Measurements from ENCODE around the gene MCOLN1. TPM values are rescaled to one million over a fixed set of nuclear protein-coding genes. Genes with fewer than 3 reads are reported as not detected.

MCOLN1 gene
- total RNA-seq, 1 donor from 2014 or later: 25.2 TPM

DNA sequence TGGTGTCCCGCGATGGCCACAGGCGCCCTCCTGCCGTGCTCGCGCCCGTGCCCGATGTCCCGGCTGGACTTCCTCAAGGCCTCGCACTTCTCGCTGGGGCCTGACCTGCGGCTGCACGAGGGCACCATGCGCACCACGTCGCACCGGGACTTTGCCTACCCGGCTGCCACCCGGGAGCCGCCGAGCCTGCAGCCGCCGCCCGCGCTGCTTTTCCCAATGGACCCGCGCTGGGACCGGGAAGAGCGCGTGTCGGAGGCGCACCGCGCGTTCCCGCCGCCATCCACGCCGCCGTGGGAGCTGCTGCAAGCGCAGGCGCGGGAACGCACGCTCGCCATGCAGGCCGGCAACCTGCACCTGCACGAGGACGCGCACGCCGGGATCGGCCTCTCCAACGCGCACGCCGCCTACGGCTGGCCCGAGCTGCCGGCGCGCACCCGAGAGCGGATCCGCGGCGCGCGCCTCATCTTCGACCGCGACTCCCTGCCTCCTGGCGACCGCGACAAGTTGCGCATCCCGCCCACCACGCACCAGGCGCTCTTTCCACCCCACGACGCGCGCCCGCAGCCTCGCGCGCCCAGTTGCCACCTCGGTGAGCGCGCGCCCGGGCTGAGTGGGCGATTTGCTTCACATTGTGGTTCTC is 21.5 kb upstream of the MCOLN1 start:
- no peak for DNase-seq (ENCODE audit: extremely low read depth, low read depth, low spot score)

- no peak for DNase-seq (ENCODE audit: extremely low read depth, low read depth, low spot score)
These were observed 19.9 kb upstream of the MCOLN1 start for GRCh38 chr19:7502552-7502951.

DNA sequence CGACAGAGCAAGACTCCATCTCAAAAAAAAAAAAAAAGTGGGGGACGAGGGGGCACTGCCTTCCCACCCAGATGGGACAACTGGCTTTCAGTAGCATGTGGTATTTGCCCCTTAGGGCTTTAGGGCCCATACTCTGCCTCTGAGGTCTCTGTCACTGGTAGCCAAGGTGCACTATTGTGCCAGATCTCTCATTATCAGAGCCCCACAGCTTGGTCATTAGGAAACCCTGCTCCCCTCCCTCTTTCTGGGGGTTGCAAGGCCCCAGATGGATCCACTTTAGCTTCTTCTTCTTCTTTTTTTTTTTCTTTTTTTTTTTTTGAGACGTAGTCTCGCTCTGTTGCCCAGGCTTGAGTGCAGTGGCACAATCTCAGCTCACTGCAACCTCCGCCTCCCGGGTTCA is 17.7 kb upstream of the MCOLN1 start:
- DNase-seq (ENCODE audit: extremely low read depth, low read depth, low spot score): no peak

DNA sequence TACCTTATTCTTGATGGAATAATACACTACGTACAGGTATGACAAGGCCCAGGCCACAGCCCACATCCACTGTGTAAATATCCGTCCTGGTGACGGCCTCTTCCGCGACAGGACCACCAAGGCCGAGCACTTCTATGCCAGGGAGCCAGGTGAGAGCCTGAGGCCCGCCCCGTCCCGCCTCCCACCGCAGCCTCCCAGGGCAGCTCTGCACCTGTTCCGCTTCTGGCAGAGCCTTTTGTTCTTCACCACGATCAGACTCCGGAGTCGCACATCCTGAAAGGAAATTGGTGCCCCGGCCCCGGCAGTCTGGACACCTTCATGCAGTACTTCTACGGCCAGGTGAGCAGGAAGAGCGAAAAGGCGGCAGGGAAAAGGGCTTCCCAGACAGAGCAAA is 17.1 kb upstream of the MCOLN1 start:
- DNase-seq (ENCODE audit: extremely low read depth, low read depth, low spot score): no peak

GRCh38 chr19:7505682-7506384 is 16.6 kb upstream of the MCOLN1 start:
- DNase-seq (ENCODE audit: extremely low read depth, low read depth, low spot score): no peak

- no peak for DNase-seq (ENCODE audit: extremely low read depth, low read depth, low spot score)
These were observed 15.8 kb upstream of the MCOLN1 start for GRCh38 chr19:7506385-7507328.

- DNase-seq (ENCODE audit: extremely low read depth, low read depth, low spot score): no peak
These were observed 14.5 kb upstream of the MCOLN1 start for GRCh38 chr19:7507884-7508283.

DNA sequence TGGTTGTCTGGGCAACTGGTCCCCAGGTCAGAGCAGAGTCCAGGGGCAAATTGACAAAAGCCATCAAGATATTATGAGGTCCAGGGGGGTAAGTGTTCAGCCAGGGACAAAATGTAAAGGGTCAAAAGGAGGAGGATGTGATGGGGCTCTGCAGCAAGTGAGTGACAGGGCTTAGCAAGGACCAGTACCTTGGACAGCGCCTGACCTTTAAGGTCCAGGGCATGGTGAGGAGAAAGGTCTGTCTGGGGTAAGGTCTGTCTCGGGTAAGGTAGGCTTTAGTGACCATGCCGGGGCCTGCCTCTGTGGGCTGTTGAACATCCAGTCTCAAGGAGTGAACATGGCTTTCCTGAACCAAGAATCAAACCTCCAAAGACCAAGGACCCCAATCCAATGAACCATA is 12.8 kb upstream of the MCOLN1 start:
- no peak for DNase-seq (ENCODE audit: extremely low read depth, low read depth, low spot score)

DNA sequence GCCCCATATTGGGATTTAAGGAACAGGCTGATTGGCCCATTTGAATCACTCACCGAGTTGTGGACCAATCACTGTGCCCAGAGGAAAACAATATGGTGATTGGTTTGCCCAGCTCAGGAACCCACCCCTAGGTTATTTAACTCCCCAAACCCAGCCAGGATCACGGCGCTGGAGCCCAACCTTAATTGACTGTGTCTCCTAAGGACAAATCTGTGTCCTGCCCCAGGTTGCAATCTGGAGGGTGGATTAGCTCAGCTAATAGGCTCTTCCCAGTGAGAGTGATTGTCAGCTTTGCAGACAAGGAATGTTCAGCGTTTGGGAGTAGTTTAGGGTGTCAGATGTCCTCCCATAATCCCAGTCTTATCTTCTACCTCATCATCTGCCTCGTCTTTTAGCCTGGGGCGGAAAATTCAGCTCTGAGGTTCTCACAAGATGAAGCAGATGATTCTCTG is 10.0 kb upstream of the MCOLN1 start:
- DNase-seq (ENCODE audit: extremely low read depth, low read depth, low spot score): no peak

DNA sequence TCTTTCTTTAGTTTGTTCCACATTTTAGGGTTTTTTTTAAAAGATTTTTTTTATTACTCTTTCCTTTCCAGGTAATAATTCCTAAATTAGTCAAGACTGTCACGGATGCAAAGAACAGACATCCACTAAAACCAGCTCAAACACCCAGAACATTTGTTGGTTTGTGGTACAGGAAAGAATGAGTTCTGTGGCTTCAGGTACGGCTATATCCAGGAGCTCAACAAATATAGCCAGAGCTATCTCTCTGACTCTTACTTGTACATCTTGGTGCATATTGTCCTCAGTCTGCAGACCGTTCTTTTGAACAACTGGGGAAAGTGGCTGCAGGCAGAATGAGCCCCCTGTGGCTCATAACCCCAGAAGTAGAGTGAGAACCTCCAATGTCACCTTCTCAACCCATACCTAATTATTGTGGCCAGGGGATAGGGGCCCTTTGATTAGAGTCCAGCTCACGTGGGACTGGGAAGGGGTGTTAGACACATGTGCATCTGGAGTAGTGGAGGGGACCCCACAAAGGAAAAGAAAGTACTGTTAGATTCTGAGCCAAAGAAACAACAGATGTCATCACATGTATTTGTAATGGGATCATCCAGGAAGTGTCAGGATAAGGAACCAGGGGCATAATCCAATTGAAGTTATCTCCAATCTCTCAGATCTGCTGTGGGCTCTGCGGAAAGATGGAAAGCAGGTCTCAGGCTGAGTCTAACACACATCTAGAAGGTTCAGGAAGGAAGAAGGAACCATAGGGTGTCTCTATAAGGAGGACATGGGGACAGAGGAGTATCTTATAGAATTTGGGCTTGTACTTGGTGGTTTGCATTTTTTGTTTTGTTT is 8.4 kb upstream of the MCOLN1 start:
- no peak for DNase-seq (ENCODE audit: extremely low read depth, low read depth, low spot score)

DNA sequence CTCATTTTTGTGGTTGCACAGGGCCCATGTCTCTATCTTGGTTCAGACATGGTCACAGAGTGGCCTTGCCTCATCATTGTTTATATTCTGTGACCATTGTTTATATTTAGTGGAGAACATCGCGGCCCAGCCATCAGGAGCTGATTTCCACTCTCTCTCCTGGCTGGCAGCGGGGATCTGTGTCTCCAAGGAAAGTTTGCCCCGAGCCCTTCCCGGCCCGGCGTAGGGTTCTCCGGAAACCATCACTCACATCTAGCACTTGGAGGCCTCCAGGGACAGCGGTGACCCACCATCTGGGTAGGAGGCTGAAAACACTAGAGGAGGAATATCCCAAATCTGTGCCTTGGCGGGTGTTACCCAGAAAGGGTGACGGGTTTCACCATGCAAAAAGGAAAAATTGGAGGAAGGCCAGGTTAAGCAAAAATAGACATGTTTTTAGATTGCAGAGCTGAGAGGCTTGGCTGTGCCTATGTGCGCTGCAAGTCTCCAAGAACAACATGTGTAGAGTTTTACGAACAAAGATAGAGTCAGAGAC is 7.2 kb upstream of the MCOLN1 start:
- no peak for DNase-seq (ENCODE audit: extremely low read depth, low read depth, low spot score)

DNA sequence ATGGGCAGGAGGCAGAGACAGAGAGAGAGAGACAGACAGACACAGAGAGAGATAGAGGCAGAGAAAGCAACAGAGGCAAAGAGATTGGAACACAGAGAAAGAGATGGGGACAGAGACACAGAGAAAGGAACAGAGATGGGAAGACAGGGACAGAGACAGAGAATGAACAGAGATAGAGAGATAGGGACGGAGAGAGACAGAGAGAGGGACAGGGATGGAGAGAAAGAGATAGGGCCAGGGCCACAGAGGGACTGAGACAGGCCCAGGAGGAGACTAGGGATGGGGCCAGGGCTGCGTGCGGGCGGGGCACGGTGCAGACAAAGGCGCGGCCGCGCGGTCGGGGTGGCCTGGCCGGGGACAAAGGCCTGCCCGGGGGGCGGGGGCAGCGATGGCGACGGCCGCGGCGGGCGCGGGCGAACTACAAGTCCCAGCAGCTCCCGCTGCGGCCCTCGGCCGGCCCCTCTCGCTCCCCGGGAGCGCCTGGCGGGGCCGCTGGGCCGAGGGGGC is 6.7 kb upstream of the MCOLN1 start, which contains the start of gene ZNF358:
ZNF358 (plus strand) TSS at position 459 of the 507 bp plus-strand sequence. CDS start 3,140 bp downstream, outside the sequence.
- no peak for DNase-seq (ENCODE audit: extremely low read depth, low read depth, low spot score)

GRCh38 chr19:7516333-7516732 is 6.1 kb upstream of the MCOLN1 start:
- no peak for DNase-seq (ENCODE audit: extremely low read depth, low read depth, low spot score)

DNA sequence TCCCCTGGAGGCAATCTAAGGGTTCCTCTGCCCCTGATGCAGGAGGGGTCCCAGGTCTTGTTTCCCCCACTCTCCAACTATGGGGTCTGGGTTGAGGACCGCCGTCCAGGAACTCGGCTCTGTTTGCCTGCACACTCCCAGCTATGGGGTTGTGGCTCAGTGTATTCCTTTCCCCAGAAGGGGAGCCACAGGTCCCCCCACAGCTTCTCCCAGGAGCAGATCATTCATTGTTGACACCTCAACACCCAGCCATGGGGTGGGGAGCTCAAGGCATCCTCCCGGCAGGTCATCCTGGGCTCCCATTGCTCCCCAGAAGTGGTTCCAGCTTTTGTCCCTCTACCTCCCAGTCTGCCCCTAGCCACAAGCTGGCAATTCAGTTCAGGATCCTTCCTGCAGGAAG is 5.5 kb upstream of the MCOLN1 start:
- no peak for DNase-seq (ENCODE audit: extremely low read depth, low read depth, low spot score)

- DNase-seq (ENCODE audit: extremely low read depth, low read depth, low spot score): no peak
These were observed 2.9 kb upstream of the MCOLN1 start for GRCh38 chr19:7519361-7520130.

DNA sequence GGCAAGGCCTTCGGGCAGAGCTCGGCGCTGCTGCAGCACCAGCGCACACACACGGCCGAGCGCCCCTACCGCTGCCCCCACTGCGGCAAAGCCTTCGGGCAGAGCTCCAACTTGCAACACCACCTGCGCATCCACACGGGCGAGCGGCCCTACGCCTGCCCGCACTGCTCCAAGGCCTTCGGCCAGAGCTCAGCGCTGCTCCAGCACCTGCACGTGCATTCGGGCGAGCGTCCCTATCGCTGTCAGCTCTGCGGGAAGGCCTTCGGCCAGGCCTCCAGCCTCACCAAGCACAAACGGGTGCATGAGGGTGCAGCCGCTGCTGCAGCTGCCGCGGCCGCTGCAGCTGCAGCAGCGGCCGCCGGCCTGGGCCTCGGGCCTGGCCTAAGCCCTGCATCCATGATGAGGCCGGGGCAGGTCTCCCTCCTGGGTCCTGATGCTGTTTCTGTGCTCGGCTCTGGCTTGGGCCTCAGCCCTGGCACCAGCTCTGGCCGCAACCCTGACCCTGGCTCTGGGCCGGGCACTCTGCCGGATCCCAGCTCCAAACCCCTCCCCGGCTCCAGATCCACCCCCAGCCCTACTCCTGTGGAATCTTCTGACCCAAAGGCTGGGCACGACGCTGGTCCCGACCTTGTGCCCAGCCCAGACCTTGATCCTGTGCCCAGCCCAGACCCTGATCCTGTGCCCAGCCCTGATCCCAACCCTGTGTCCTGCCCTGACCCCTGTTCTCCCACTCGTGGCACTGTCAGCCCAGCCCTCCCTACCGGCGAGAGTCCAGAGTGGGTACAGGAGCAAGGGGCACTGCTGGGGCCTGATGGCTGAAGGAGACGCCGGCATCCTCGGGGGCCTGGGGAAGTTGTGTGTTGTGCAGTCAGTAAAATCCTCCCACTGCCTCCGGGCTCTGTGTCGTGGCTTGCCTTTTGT is 2.0 kb upstream of the MCOLN1 start:
- DNase-seq (ENCODE audit: extremely low read depth, low read depth, low spot score): no peak

DNA sequence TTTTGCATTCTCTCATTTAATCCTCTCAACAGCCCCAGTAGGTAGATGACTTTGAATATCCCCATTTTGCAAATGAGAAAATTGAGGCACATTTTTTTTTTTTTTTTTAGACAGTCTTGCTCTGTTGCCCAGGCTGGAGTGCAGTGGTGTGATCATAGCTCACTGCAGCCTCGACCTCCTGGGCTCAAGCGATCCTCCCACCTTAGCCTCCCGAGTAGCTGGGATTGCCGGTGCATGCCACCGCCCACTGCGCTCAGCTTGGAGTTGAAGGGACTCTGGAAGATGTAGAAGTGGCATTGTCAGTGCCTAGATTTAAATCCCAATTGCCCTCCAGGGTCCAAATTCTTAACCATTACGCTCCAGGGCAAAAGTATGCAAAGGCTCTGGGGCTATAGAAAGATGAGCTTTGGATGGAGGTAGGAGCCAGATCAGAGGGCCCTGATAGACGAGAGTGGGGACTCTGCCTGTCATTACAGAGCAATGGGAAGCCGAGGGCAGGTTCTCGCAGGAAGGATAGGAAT is 813 bp upstream of the MCOLN1 start:
- no peak for DNase-seq (ENCODE audit: extremely low read depth, low read depth, low spot score)

All from glomerular endothelial cell (primary cell).